H54 (cell line): ENCODE data around the gene OR2A12.
"Not testable (repeated sequence)": the region's sequence is repeated elsewhere in the genome, so short reads cannot be mapped to it uniquely, and the experiment has no call there.

Source experiments
- DNase-seq: peaks from one replicate; pipeline ENCODE4 v3.0.0; 2011; ENCODE audit warnings: low spot score, mixed read lengths; ENCODE audit not compliant: insufficient read length
- FAIRE-seq: peaks from 3 replicates; lab custom pipeline; 2011; peaks lifted over from hg19 to GRCh38; lab: Jason Lieb, UNC
- POLR2A ChIP-seq: IDR thresholded peaks from 2 replicates; pipeline ENCODE4 v1.6.1; 2011; ENCODE audit warnings: low read depth, mild to moderate bottlenecking, low read length

Gene OR2A12

DNA sequence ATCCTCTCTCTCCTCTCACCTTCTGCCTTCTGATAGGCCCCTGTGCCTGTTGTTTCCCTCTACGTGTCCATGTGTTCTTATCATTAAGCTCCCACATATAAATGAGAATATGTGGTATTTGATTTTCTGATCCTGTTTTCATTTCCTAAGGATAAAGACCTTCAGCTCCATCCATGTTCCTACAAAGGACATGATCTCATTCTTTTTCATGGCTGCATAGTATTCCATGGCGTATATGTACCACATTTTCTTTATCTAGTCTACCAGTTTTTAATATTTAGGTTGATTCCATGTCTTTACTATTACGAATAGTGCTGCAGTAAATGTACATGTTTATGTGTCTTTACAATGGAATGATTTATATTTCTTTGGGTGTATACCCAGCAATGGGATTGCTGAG lies 4.6 kb downstream of the OR2A12 start:
- no peak for DNase-seq
- no peak for TF ChIP-seq POLR2A
- FAIRE-seq, result no peak

DNA sequence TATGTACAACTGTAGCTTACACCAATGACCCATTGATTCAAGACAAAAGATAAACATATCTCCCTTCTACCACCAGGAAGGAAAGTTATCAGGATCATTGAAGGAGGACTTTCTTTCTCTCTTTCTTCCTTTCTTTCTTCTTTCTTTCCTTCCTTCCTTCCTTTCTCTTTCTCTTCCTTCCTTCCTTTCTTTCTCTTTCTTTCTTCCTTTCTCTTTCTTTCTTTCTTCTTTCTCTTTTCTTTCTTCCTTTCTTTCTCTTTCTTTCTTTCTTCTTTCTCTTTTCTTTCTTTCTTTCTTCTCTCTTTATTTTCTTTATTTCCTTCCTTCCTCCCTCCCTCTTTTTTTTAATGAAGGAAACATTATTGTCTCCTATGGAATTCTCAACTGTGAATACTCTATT lies 12.7 kb downstream of the OR2A12 start:
- DNase-seq, result no peak
- FAIRE-seq, result no peak
- no peak for TF ChIP-seq POLR2A

DNA sequence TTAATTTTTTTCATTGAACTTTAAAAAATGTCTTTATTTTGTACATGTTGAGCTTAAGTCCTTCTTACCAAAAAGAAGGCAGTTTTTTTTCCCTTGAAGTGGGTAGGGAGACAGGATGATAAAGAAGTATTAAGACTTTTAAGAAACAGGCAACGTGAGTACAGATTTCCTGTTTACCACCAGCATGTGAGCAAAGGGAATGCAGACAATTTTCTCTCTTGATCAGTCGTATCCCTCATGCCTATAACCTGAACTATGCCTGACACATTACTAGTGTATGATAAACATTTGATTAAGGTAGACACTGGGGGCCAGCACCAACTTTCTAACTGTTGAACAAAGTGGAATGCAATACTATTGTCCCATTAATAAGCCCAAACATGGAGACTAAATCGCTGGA lies 14.5 kb downstream of the OR2A12 start:
- DNase-seq (no peak), FAIRE-seq (no peak)
- no peak for TF ChIP-seq POLR2A

DNA sequence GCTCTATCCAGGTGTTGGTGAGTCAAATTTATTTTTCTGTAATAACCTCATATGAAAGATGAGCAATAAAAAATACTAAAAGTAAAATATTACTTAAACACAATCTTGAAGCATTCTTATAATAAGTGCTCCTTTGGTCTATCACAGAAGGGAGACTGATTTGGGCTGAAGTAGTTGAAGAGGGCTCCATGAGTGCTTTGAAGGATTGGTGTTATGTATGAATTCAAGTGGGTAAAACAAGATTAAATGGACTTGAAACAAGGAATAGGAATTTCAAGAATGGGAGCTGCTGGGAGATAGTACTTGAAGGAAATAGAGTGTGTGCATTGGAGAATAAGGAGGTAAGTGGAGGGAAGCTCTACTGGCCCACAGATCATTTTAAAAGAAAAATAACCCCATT lies 16.0 kb downstream of the OR2A12 start:
- no peak for DNase-seq
- no peak for FAIRE-seq
- no peak for TF ChIP-seq POLR2A

DNA sequence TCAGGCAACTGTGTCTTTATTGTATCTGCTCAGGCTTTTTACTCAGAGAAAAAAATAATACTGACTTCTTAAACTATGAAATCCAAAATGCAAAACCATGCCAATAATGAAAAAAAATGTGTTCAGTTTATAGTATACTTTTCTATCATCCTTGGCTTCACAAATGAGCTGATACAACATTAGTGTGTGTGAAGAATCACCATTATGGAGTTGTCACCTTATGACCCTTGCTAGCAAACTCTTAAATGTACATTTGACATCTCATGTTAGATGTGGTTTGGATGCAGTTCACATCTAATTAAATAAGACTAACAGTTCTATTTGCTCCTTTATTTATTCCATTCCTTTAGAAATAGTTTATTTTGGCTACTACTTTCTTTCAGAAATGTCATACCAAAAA lies 19.1 kb downstream of the OR2A12 start:
- FAIRE-seq, result no peak
- no peak for TF ChIP-seq POLR2A
- no peak for DNase-seq

DNA sequence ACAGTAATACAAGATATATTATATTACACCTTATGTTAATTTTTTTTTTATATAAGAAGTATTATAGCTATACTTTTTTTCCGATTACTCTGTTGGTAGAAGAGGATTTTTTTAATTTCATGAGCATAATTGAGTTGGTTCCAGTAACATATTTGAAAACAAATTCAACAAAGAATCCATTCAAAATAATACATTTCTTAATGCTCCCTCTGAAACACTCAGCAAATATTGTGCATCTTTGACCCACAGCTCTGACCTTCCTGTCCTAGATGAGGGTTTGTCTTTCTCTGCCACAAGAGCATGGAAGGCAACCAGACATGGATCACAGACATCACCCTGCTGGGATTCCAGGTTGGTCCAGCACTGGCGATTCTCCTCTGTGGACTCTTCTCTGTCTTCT lies 23.2 kb downstream of the OR2A12 start, which contains the start of gene OR2A2:
Gene OR2A2 (plus strand): TSS at position 301 of the 400 bp plus-strand sequence. CDS start 0 bp downstream, at position 301.
- no peak for TF ChIP-seq POLR2A
- FAIRE-seq, result no peak
- no peak for DNase-seq

DNA sequence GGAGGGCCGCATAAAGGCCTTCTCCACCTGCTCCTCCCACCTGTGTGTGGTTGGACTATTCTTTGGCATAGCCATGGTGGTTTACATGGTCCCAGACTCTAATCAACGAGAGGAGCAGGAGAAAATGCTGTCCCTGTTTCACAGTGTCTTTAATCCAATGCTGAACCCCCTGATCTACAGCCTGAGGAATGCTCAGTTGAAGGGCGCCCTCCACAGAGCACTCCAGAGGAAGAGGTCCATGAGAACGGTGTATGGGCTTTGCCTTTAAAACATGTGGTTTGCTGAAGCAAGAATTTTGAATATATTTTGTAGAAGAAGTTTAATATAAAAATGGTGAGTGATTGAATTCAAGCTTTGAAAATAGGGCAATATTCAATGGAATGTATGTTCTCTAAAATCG lies 24.2 kb downstream of the OR2A12 start:
- no peak for FAIRE-seq

DNA sequence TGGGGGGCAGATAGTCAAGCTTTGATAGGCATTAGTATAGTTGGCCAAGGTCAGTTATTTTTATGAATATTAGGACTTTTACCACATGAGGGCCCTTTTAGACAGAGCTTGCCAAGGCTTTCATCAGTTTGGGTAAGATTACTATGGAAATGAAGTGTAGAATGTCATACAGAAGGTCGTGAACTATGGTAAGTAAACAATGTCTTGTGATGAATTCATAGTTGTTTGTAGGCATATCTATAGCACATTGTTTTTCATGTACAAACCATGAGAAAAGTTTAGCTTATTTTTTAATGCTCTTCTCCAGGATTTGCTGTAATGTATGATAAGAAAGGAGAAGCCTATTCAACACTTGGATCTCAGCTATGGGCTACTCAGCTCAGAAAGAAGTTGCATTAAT lies 27.6 kb downstream of the OR2A12 start:
- DNase-seq, result no peak
- no peak for TF ChIP-seq POLR2A
- FAIRE-seq, result no peak

More for the DNA sequence above, 24.2 kb downstream of the OR2A12 start:
- no peak for TF ChIP-seq POLR2A
- no peak for DNase-seq

DNA sequence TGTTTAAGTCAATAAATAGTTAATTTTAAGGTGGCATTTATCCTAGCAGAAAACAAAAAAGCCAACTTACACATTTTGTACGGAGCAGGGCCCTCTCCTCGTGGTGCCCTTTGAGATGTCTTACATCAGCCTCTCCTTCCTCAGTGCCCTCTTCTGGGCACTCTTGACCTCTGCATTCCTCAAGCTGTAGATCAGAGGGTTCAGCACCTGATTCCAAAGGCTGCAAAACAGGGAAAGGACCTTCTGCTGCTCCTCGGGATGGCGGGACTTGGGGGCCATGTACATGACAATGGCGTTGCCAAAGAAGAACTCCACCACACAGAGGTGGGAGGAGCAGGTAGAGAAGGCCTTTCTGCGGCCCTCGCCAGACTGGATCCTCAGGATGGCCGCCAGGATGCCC lies 32.3 kb downstream of the OR2A12 start:
- TF ChIP-seq POLR2A, result no peak
- FAIRE-seq (no peak), DNase-seq (no peak)

DNA sequence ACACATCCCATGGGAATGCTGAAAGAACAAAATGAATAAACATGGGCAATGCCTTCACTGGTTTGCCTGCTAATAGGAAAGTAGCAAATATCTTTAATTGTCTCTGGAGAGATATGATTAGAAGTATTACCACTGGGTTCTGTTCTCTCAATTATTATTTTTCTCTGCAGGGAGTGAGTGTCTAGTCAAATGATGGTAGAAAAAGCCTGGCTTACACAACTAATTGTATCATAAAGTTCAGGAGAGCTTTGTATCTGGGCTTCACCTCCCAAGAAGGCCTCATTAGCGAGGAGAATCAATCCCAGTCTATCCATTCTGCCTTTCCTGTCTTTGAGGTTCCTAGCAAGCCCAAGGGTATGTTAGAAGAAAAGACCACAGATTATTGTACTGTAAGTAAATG lies 36.8 kb downstream of the OR2A12 start, which contains the start of gene OR2A14:
Gene OR2A14 (plus strand): TSS at position 301 of the 400 bp plus-strand sequence. CDS start 5,937 bp downstream, outside the sequence.
- DNase-seq (no peak), FAIRE-seq (no peak)

DNA sequence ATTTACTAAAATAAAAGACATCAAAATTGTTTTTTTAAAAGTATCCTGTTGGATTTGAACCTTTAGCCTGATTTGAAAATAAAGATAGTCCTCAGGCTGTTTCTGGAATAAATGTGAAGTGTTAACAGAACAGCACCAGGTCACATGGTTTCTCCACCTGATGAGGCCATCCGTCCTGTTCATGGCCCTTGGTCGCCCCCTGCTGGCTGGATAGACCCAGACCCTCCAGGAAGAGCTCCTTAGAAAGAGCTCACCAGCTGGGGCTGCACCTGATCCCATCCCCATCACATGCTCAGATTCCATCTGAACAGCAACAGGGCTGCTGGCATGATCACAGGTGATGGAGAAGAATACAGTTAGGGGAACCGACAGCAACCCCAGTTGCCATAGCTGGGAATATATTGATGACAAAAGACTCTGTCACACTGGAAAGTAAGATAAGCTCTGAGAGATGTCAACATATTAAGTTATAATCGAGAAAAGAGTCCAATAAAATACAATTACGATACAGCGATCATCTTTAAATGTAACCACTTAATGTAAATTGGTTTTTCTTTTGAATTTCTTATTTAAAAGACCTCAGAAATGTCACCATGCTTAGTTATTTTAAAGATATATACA lies 41.7 kb downstream of the OR2A12 start:
- FAIRE-seq (peak; percentile 57), DNase-seq (peak; percentile 52)
- TF ChIP-seq POLR2A, result no peak

More for the DNA sequence above, 36.8 kb downstream of the OR2A12 start, which contains the start of gene OR2A14:
- no peak for TF ChIP-seq POLR2A

DNA sequence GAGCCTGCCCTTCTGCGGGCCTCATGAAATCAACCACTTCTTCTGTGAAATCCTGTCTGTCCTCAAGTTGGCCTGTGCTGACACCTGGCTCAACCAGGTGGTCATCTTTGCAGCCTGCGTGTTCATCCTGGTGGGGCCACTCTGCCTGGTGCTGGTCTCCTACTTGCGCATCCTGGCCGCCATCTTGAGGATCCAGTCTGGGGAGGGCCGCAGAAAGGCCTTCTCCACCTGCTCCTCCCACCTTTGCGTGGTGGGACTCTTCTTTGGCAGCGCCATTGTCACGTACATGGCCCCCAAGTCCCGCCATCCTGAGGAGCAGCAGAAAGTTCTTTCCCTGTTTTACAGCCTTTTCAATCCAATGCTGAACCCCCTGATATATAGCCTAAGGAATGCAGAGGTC lies 43.5 kb downstream of the OR2A12 start:
- not testable (repeated sequence) for DNase-seq, FAIRE-seq

DNA sequence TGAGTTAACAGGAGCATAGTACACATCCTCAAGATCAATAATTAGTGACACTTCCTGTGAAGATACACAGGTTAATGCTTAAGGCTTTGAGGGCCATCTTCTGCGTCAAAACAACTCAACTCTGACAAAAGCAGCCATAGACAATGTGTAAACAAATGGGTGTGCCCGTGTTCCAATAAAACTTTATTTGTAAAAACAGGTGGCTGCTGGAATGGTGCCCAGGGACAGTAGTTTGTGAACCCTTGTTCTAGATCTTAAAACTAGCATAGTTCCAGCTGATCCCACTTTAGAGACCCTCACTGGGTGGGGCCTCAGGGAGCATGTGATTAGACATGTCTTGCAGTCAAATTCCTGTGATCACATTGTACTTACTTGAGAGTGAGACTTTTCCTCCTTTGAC lies 44.7 kb downstream of the OR2A12 start:
- no peak for TF ChIP-seq POLR2A
- no peak for FAIRE-seq
- DNase-seq, result no peak

DNA sequence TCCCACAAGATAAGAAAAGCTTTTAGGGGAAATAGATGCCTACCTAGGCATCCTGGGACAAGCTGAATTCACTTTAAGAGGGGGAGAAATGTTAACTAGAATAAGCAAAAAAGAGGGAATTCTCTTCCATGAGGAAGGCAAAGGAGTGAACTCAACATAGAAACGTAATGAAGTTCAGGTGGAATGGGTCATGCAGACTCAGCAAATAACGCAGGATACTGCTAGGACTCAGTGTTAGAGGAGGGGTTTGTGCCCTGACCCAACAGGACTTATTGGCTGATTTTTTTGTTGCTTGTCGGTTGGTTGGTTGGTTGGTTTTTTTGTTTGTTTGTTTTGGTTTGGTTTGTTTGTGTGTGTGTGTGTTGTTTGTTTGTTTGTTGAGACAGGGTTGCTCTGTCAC lies 46.2 kb downstream of the OR2A12 start:
- DNase-seq (no peak), FAIRE-seq (no peak)
- no peak for TF ChIP-seq POLR2A

DNA sequence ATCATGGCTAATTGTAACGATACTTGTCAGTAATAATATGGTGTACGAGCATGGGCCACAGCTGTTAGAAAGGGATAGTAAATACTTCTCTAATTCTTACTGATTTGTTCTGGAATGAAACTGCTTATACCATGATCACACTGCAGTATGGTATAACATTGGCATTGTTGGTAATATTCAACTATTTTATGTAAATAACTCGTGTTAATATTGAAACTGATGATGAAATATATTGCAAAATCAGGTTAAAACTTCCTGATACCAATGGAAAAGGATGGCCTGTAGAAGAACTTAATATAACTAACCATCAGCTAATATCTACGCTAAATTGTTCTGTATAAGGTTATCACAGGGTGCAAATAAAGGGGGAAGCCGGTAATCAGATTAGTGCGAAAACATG lies 47.2 kb downstream of the OR2A12 start:
- FAIRE-seq (no peak), DNase-seq (no peak)
- no peak for TF ChIP-seq POLR2A
